ENCODE measurements around the gene GOLGA6B. TPM values are rescaled to one million over a fixed set of nuclear protein-coding genes. Genes with fewer than 3 reads are reported as not detected.
"Not testable (repeated sequence)": the region's sequence is repeated elsewhere in the genome, so short reads cannot be mapped to it uniquely, and the experiment has no call there.

GOLGA6B gene
- polyA plus RNA-seq, 12 donors, result 0.09 to 0.51 (median 0.27) TPM; not detected in 9

DNA sequence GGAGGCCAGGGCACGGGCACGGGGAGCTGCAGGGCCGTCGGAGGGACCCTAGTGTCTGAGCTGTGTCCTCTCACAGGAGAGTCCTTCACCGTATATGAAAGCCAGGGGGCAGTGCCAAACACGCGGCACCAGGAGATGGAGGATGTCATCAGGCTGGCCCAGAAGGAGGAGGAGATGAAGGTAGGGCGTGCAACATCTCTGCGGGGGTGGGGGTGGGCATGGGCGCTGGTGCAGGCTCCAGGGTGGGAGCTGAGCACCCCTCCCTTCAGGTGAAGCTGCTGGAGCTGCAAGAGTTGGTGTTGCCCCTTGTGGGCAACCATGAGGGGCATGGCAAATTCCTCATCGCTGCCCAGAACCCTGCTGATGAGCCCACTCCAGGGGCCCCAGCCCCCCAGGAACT is 11.2 kb downstream of the GOLGA6B start:
- not testable (repeated sequence) for DNase-seq

GRCh38 chr15:72669803-72670202 is 15.3 kb downstream of the GOLGA6B start:
- not testable (repeated sequence) for DNase-seq

DNA sequence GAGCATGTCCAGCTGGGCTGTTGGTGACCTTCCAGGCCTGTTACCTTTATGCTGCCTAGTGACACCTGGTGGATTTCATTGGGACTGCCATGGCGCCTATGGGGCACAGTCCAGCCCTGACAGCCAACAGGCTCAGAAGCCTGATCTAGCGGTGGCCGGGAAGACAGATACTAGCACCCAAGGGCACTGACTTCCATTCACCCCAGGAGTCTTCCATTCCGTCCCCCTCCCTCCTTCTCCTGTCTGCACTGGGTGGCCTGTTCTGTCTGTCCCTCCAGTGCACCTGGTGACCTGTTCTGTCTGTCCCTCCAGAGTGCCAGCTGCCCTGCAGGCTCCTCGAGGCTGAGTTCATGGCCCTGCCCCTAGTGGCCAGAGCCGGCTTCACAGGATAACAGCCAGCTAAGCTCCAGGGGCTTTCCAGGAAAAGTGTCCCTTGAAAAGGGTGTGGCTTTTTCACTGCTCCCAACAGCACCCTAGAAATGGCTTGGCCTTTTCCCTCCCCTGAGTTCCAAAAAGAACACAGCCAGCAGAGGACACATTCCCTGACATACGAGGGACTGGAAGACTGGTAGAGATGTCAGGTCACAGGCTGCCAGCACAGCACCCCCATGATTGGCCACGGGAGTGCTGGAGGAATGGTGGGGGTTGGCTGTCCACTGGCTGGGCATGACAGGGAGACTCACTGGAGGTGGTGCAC is 16.3 kb downstream of the GOLGA6B start:
- DNase-seq, result peak; percentile 19

GRCh38 chr15:72671525-72671924 is 17.0 kb downstream of the GOLGA6B start:
- DNase-seq, result no peak

DNA sequence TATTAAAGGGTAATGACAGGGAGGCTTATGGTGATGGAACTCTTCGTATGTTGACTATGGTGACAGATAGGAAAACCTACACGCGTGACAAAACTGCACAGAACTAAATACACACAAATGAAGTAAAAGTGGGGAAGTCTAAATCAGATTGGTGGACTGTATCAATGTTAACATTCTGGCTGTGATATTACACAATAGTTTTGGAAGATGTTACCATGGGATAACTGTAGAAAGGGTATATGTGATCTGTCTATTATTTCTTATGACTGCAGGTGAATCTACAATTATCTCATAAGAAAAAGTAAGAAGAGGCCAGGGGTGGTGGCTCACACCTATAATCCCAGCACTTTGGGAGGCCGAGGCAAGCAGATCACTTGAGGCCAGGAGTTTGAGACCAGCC is 22.3 kb downstream of the GOLGA6B start:
- no peak for DNase-seq

GRCh38 chr15:72680931-72681330 is 26.4 kb downstream of the GOLGA6B start:
- DNase-seq, result no peak

DNA sequence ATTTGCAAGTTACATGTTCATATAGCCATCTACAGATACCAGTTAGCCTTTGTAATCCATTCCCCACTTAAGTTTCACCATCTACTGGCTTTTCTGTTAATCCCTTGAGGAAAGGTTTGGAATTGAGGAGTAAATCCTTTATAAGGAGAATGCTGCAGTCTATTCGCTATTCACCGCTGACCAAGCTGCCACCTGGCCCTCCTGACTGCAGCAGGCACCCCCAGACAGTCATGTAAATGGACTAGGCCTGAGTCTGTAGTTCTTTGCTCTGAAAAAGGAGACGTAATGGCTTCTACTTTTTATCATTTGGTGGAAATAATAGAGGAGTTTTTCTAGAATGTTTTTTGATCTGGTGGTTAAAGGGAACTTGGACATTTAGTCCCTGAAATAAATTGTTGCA is 28.3 kb downstream of the GOLGA6B start:
- DNase-seq, result no peak

- DNase-seq, result no peak
Observed at GRCh38 chr15:72685301-72685924, 30.9 kb downstream of the GOLGA6B start.

DNA sequence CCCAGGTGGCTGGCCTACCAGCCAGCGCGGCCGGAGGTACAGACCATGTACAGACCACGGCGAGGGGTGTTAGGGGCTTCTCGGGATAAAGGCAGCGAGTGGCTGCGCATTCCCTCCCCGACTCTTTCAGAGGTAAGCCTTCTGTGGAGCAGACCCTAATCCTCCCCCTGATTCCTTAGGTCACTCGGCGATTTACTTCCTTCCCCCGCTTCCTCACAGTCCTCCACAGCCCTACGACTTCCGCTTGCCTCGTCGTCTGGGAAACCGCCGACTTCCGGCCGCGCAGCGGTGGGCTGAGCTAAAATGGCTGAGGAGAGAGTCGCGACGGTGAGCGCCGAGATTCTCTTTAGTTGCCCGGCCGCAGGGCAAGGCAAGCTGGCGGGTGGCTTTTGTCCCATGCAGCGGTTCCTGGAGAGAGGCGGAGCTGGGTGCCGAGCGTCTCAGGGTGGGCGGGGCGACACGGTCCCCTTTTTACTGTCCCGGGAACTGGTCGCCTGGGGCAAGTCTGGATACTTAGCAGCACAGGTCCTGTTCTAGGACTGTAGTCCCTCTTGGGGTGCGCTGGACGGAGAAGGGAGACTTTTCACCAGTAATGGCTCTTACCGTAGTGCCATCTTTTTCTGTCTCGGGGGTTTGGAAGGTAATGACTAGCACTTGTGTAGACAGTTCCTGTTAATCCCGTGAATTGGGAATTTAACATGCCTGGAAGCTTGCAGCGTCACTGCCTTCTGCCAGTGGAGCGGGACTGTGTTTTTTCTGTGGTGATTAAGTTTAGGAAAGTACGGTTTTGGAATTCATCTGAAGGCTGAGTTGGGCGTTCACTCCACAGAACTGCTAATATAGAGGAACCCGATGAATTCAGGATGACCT is 31.7 kb downstream of the GOLGA6B start, which contains the start of the genes BBS4 and HIGD2B:
TSS of gene BBS4 (plus strand) at position 283 of the 870 bp plus-strand sequence. CDS start at position 304, 21 bp downstream.
TSS of gene HIGD2B (minus strand) at position 258 of the 870 bp plus-strand sequence. CDS start 9,808 bp downstream, outside the sequence.
- DNase-seq, result peak; percentile 93

- DNase-seq, result no peak
Observed at GRCh38 chr15:72688697-72689096, 34.2 kb downstream of the GOLGA6B start.

DNA sequence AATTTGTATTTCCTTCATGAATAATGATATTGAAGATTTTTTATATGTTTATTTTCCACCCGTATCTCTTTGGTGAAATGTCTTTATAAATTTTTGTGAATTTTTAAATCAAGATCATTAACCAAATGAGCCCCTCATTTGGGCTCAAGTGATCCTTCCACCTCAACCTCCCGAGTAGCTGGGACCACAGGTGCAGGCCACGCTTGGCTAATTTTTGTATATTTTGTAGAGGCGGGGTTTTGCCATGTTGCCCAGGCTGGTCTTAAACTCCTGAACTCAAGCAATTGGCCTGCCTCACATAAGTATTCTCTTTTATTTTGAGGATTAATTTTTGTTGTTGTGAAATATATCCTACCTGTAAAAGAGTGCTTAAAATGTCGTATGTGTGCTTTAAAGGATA is 36.4 kb downstream of the GOLGA6B start:
- DNase-seq, result no peak

DNA sequence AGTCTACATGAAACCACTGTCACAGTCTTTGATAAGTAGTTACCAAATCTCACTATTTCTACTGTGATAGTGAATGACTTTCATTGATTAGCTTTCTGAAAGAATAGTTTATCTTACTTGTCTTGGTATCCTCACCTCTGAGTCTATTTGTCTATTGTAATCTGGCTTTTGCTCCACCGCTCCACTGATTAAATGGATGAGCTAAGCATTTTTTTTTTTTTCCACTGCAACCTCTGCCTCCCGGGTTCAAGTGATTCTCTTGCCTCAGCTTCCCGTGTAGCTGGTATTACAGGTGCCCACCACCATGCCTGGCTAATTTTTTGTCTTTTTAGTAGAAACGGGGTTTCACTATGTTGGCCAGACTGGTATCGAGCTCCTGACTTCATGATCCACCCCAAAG is 44.4 kb downstream of the GOLGA6B start:
- no peak for DNase-seq

- no peak for DNase-seq
Observed at GRCh38 chr15:72700076-72700475, 45.6 kb downstream of the GOLGA6B start.

DNA sequence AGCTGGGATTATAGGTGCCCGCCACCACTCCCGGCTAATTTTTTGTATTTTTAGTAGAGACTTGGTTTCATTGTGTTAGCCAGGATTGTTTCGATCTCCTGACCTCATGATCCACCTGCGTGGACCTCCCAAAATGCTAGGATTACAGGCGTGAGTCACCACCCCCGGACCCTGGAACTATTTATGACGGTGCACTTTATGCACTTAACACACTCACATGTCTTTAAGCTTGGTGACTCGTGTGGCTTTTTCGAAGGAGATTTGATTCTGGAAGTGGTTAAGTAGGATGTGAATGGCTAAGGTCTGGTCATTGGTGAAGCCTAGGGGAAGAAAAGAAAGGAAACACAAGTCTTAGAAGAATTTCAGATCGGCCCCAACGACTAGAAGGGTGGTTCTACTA is 51.8 kb downstream of the GOLGA6B start:
- DNase-seq, result no peak

DNA sequence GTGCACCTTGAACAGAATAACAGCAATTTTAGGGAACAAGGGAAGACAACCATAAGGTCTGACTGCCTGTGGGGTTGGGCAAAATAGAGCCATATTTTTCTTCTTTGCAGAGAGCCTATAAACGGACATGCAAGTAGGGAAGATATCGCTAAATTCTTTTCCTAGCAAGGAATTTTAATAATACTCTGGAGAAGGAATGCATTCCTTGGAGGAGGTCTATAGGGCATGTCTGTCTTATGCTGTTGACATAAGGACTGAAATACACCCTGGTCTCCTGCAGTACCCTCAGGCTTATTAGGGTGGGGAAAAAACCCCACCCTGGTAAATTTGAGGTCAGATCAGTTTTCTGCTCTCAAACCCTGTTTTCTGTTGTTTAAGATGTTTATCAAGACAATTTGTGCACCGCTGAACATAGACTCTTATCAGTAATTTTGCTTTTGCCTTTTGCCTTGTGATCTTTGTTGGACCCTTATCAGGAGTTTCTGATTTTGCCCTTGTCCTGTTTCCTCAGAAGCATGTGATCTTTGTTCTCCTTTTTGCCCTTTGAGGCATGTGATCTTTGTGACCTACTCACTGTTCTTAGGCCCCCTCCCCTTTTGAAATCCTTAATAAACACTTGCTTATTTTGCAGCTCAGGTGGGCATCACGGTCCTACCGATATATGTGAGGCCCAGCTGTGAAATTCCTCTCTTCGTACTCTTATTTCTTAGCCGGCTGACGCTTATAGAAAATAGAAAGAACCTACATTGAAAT is 54.2 kb downstream of the GOLGA6B start:
- DNase-seq, result not testable (repeated sequence)

Other genes starting within 250 kb of the GOLGA6B start
- 100 to 1,000 TPM in 11 of 12 donors, not detected in 1; 113 to 158 (median 147) TPM for gene ARIH1, start 180.4 kb upstream of the GOLGA6B start, polyA plus RNA-seq (ENCODE audit: insufficient read length in 12 of 12)
- not detected for gene HIGD2B, start 31.5 kb downstream of the GOLGA6B start, polyA plus RNA-seq (ENCODE audit: insufficient read length in 12 of 12)
- 10 to 100 TPM in 11 of 12 donors, not detected in 1; 17.5 to 37.0 (median 23.1) TPM for gene BBS4, start 31.5 kb downstream of the GOLGA6B start, polyA plus RNA-seq (ENCODE audit: insufficient read length in 12 of 12)
- gene ADPGK, start 129.1 kb downstream of the GOLGA6B start, polyA plus RNA-seq (ENCODE audit: insufficient read length in 12 of 12), result 10 to 100 TPM in 11 of 12 donors, not detected in 1; 27.1 to 50.3 (median 35.2) TPM

Measured in muscle of arm (tissue), 12 donors.